Cerebellar nuclear complex (tissue), 1 donor: ENCODE results near the gene IL1RAPL2.
"Not testable (repeated sequence)": the region's sequence is repeated elsewhere in the genome, so short reads cannot be mapped to it uniquely, and the experiment has no call there.

Experiments
- DNase-seq, 2 experiments: peaks; one replicate each; lab custom pipeline; 2025; lab: John Stamatoyannopoulos, UW

IL1RAPL2 gene

GRCh38 chrX:104670051-104670450, 104.1 kb downstream of the IL1RAPL2 start:
- no peak for DNase-seq

GRCh38 chrX:104677517-104677916, 111.5 kb downstream of the IL1RAPL2 start:
- not testable (repeated sequence) for DNase-seq

GRCh38 chrX:104679175-104679574, 113.2 kb downstream of the IL1RAPL2 start:
- DNase-seq: no peak

- DNase-seq: no peak
Measured at GRCh38 chrX:104681214-104681613, 115.2 kb downstream of the IL1RAPL2 start.

- no peak for DNase-seq
Measured at GRCh38 chrX:104684077-104684476, 118.1 kb downstream of the IL1RAPL2 start.

GRCh38 chrX:104695593-104695992, 129.6 kb downstream of the IL1RAPL2 start:
- DNase-seq: no peak

GRCh38 chrX:104696667-104697066, 130.7 kb downstream of the IL1RAPL2 start:
- no peak for DNase-seq

- DNase-seq: no peak
Measured at GRCh38 chrX:104697294-104697693, 131.3 kb downstream of the IL1RAPL2 start.

GRCh38 chrX:104707042-104707441, 141.0 kb downstream of the IL1RAPL2 start:
- no peak for DNase-seq

GRCh38 chrX:104707572-104707971, 141.6 kb downstream of the IL1RAPL2 start:
- no peak for DNase-seq

GRCh38 chrX:104712515-104712914, 146.5 kb downstream of the IL1RAPL2 start:
- DNase-seq: no peak

GRCh38 chrX:104721854-104722253, 155.9 kb downstream of the IL1RAPL2 start:
- no peak for DNase-seq

- DNase-seq: no peak
Measured at GRCh38 chrX:104728456-104728855, 162.5 kb downstream of the IL1RAPL2 start.

- DNase-seq: no peak
Measured at GRCh38 chrX:104742355-104742754, 176.4 kb downstream of the IL1RAPL2 start.

GRCh38 chrX:104745152-104745551, 179.2 kb downstream of the IL1RAPL2 start:
- DNase-seq: no peak

- no peak for DNase-seq
Measured at GRCh38 chrX:104749951-104750610, 184.1 kb downstream of the IL1RAPL2 start.

- DNase-seq: no peak
Measured at GRCh38 chrX:104762641-104763040, 196.6 kb downstream of the IL1RAPL2 start.

GRCh38 chrX:104789784-104790183, 223.8 kb downstream of the IL1RAPL2 start:
- no peak for DNase-seq

- DNase-seq: no peak
Measured at GRCh38 chrX:104795804-104796203, 229.8 kb downstream of the IL1RAPL2 start.

GRCh38 chrX:104803219-104803618, 237.2 kb downstream of the IL1RAPL2 start:
- DNase-seq: no peak

- DNase-seq: no peak
Measured at GRCh38 chrX:104806346-104806745, 240.3 kb downstream of the IL1RAPL2 start.

GRCh38 chrX:104833401-104833800, 267.4 kb downstream of the IL1RAPL2 start:
- DNase-seq: no peak

- DNase-seq: no peak
Measured at GRCh38 chrX:104842646-104843045, 276.6 kb downstream of the IL1RAPL2 start.

- no peak for DNase-seq
Measured at GRCh38 chrX:104852241-104852640, 286.2 kb downstream of the IL1RAPL2 start.
